ENCODE measurements around the gene ACSL3. TPM values are rescaled to one million over a fixed set of nuclear protein-coding genes. Genes with fewer than 3 reads are reported as not detected.
A peak's percentile ranks its signal among the peaks of the same experiment; 100 is the strongest.

ACSL3 gene
- total RNA-seq, 4 donors from 2014 or later, result 31.1 to 56.3 (median 52.5) TPM

DNA sequence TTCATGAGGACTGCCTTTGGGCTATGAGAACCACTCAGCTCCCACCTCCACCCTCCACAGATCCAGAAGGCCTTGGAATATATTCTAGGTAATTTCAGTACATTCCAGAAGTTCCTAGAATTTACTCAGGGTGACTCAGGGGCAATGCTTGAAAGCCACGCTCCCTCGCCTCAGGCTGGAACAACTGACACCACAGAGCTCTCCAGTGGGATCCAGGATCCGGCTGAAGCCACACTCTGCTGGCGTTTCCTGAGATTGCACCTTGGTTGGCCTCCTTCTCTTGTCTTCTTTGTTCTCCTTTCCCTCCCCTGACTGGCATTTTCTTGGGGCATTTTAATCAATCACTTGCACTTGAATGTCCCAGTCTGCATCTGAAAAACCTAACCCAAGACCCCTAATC is 98.5 kb downstream of the ACSL3 start:
- TF ChIP-seq POLR2A (IDR thresholded peaks at IDR 0.05; ENCODE audit: low read depth), result no peak
- TF ChIP-seq, protein P1, sequence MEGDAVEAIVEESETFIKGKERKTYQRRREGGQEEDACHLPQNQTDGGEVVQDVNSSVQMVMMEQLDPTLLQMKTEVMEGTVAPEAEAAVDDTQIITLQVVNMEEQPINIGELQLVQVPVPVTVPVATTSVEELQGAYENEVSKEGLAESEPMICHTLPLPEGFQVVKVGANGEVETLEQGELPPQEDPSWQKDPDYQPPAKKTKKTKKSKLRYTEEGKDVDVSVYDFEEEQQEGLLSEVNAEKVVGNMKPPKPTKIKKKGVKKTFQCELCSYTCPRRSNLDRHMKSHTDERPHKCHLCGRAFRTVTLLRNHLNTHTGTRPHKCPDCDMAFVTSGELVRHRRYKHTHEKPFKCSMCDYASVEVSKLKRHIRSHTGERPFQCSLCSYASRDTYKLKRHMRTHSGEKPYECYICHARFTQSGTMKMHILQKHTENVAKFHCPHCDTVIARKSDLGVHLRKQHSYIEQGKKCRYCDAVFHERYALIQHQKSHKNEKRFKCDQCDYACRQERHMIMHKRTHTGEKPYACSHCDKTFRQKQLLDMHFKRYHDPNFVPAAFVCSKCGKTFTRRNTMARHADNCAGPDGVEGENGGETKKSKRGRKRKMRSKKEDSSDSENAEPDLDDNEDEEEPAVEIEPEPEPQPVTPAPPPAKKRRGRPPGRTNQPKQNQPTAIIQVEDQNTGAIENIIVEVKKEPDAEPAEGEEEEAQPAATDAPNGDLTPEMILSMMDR (IDR thresholded peaks at IDR 0.05), result no peak
- no peak for TF ChIP-seq POLR2AphosphoS5 (IDR thresholded peaks at IDR 0.05)
- TF ChIP-seq EP300 (IDR thresholded peaks at IDR 0.05), result no peak
- WGBS, result 76% methylated on average over 4 of the region's 4 CpGs
- no peak overlapping the region for H3K4me3 ChIP-seq
- DNase-seq (ENCODE audit: extremely low spot score), result no peak
- no peaks in the 10 kb centered on the region for H3K4me1 ChIP-seq
- no peak overlapping the region for H3K27ac ChIP-seq (replicated peaks in 1 of 4)
- no peaks in the 10 kb centered on the region for H3K36me3 ChIP-seq
- no peaks in the 10 kb centered on the region for H3K27me3 ChIP-seq
- H3K9me3 ChIP-seq, result no peaks in the 10 kb centered on the region
- intact Hi-C loops (cut with DNase I), result no loop called here

DNA sequence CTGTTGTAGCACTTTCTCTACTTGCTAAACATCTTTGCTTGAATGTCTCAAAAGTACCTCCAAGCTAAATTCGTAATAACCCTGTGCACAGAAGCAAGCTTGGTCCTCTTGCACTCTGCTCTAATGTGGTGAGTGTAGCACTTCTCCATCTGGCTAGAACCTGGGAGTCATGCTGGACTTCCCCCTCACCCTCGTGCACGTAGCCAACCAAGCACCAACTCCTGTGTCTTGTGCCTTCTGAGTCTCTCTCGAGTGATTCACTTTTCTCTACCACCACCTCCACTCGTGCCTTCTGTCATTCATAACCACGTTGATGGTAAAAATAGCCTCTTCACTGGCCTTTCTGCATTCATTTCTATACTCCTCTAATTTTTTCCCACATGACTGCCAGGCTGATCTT is 99.3 kb downstream of the ACSL3 start:
- TF ChIP-seq, protein P1 (IDR thresholded peaks at IDR 0.05), result no peak
- TF ChIP-seq POLR2AphosphoS5 (IDR thresholded peaks at IDR 0.05) (no peak), POLR2A (IDR thresholded peaks at IDR 0.05; ENCODE audit: low read depth) (no peak), EP300 (IDR thresholded peaks at IDR 0.05) (no peak)

DNA sequence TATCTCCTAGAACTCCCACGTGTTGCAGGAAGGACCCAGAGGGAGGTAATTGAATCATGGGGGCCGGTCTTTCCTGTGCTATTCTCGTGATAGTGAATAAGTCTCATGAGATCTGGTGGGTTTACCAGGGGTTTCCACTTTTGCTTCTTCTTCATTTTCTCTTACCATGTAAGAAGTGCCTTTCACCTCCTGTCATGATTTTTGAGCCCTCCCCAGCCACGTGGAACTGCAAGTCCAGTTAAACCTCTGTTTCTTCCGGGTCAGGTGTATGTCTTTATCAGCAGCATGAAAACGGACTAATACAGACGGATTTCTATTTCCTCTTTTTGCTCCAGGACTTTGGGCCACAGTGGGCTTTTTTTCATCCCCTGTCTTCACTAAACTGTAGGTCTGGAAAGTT is 102.8 kb downstream of the ACSL3 start:
- 79% methylated on average over 7 of the region's 7 CpGs for WGBS
- intact Hi-C loops (cut with DNase I), result no loop called here
- no peak overlapping the region for H3K4me3 ChIP-seq
- peaks cover 0 to 7% (median 0%) of the 10 kb centered on the region in 4 donors for H3K9me3 ChIP-seq
- H3K27ac ChIP-seq (replicated peaks in 1 of 4), result no peak overlapping the region
- peak; percentile 45 for DNase-seq (ENCODE audit: extremely low spot score)
- no peaks in the 10 kb centered on the region for H3K27me3 ChIP-seq
- H3K4me1 ChIP-seq, result no peaks in the 10 kb centered on the region
- H3K36me3 ChIP-seq, result no peaks in the 10 kb centered on the region
- TF ChIP-seq POLR2A (IDR thresholded peaks at IDR 0.05; ENCODE audit: low read depth) (no peak), EP300 (IDR thresholded peaks at IDR 0.05) (no peak), POLR2AphosphoS5 (IDR thresholded peaks at IDR 0.05) (no peak)
- TF ChIP-seq, protein P1 (IDR thresholded peaks at IDR 0.05), result no peak

More for the DNA sequence above, 99.3 kb downstream of the ACSL3 start:
- no peak overlapping the region for H3K4me3 ChIP-seq
- no peak overlapping the region for H3K27ac ChIP-seq (replicated peaks in 1 of 4)
- 85% methylated on average over 6 of the region's 6 CpGs for WGBS
- peak; percentile 34 for DNase-seq (ENCODE audit: extremely low spot score)
- intact Hi-C loops (cut with DNase I), result no loop called here
- H3K27me3 ChIP-seq, result no peaks in the 10 kb centered on the region
- no peaks in the 10 kb centered on the region for H3K4me1 ChIP-seq
- no peaks in the 10 kb centered on the region for H3K9me3 ChIP-seq
- no peaks in the 10 kb centered on the region for H3K36me3 ChIP-seq

DNA sequence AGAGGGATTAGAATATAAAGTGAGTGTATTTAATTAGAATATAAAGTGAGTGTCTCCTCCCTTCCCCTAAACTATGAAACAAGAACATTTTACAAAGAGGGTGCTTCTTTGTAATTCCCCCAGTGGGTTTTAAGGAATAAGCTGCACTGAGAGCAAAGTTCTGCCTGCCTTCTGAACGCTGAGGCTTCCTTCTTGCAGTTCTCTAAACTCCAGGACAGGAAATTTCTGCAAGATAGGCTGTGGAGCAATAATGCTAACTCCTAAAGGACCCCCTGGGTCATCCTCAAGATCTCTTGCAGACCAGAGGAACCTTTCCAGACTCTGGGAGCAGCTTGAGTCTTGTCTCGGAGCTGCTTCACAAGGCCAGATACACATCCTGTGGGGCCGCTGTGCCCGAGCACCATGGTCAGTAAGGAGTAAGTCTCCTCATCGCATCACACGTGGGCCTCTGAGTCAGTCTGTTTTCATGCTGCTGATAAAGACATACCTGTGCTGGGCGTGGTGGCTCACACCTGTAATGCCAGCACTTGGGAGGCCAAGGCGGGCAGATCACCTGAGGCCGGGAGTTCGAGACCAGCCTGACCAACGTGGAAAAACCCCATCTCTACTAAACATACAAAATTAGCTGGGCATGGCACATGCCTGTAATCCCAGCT is 103.7 kb downstream of the ACSL3 start:
- no peak overlapping the region for H3K27ac ChIP-seq (replicated peaks in 1 of 4)
- no peaks in the 10 kb centered on the region for H3K4me1 ChIP-seq
- 90% methylated on average over 2 of the region's 11 CpGs for whole genome bisulfite sequencing
- peaks cover 0 to 7% (median 0%) of the 10 kb centered on the region in 4 donors for H3K9me3 ChIP-seq
- DNase-seq (ENCODE audit: extremely low spot score), result peak; percentile 50
- H3K36me3 ChIP-seq, result no peaks in the 10 kb centered on the region
- no peaks in the 10 kb centered on the region for H3K27me3 ChIP-seq
- intact Hi-C loops (cut with DNase I), result no loop called here
- H3K4me3 ChIP-seq, result no peak overlapping the region
- no peak for TF ChIP-seq EP300 (IDR thresholded peaks at IDR 0.05)
- TF ChIP-seq, protein P1 (IDR thresholded peaks at IDR 0.05), result no peak
- TF ChIP-seq POLR2A (IDR thresholded peaks at IDR 0.05; ENCODE audit: low read depth), result no peak
- no peak for TF ChIP-seq POLR2AphosphoS5 (IDR thresholded peaks at IDR 0.05)

DNA sequence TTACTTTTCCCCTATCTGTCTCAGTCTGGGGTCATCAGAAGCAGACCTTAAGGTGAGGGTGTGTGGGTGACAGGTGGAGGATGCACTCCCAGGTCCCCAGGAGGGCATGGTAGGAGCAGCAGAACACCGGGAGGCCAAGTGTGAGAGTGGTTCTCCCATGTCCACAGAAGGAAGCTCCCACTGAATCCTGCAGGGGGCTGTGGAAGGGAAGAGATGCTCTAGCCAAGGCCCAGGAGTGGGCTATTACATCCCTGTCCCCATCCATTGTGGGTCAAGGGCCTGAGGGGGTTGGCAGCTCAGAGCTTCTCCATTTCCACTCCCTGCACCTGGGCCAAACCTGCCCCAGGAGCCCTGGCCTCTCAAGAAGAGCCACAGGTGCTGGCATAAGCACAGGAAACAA is 104.7 kb downstream of the ACSL3 start:
- intact Hi-C loops (cut with DNase I), result no loop called here
- H3K27me3 ChIP-seq, result no peaks in the 10 kb centered on the region
- peaks cover 0 to 7% (median 0%) of the 10 kb centered on the region in 4 donors for H3K9me3 ChIP-seq
- TF ChIP-seq EP300 (IDR thresholded peaks at IDR 0.05), result no peak
- TF ChIP-seq, protein P1 (IDR thresholded peaks at IDR 0.05), result no peak
- no peak for TF ChIP-seq POLR2A (IDR thresholded peaks at IDR 0.05; ENCODE audit: low read depth)
- no peak for TF ChIP-seq POLR2AphosphoS5 (IDR thresholded peaks at IDR 0.05)
- no peak overlapping the region for H3K4me3 ChIP-seq
- no peak overlapping the region for H3K27ac ChIP-seq (replicated peaks in 1 of 4)
- H3K4me1 ChIP-seq, result no peaks in the 10 kb centered on the region
- H3K36me3 ChIP-seq, result no peaks in the 10 kb centered on the region
- no CpG with 5 or more reads among the region's 1 CpG for WGBS
- peak; percentile 60 for DNase-seq (ENCODE audit: extremely low spot score)
